HepG2 (cell line): ENCODE data around the gene PIK3R1. TPM values are rescaled to one million over a fixed set of nuclear protein-coding genes. Genes with fewer than 3 reads are reported as not detected.

ENCODE experiments used
- CBX2 ChIP-seq, 2 experiments: fragments of 200-600 bp in 1 of 2; sonication (generic); formaldehyde crosslinking in 1 of 2; IDR thresholded peaks; 2 replicates each; pipeline versions ENCODE4 v1.7.0 to v1.8.1; 2018 to 2022; ENCODE audit warnings: low read depth in 2 of 2, low read length in 1 of 2, mild to moderate bottlenecking in 1 of 2, missing genetic modification reagents in 1 of 2
- CHD2 ChIP-seq: IDR thresholded peaks from 2 replicates; pipeline ENCODE4 v1.6.1; 2011; ENCODE audit warnings: low read depth, low read length, improper control_type of control experiment
- GABPB1 ChIP-seq: IDR thresholded peaks from 2 replicates; pipeline ENCODE4 v1.6.1; 2016; ENCODE audit warnings: mild to moderate bottlenecking, missing genetic modification reagents, moderate library complexity, missing compliant biosample characterization
- HOXA7 ChIP-seq: sonication (generic); formaldehyde crosslinking; IDR thresholded peaks from 2 replicates; pipeline ENCODE4 v1.8.1; 2022; ENCODE audit warnings: mild to moderate bottlenecking, missing genetic modification reagents, moderate library complexity
- KDM5A ChIP-seq: fragments of 200-600 bp; sonication (generic); IDR thresholded peaks from 2 replicates; pipeline ENCODE4 v1.7.0; 2018; ENCODE audit warnings: antibody characterized with exemption, mild to moderate bottlenecking, low read length, borderline replicate concordance
- KLF6 ChIP-seq: IDR thresholded peaks from 2 replicates; pipeline ENCODE4 v1.8.0; 2016; ENCODE audit warnings: missing biosample characterization, missing genetic modification reagents
- NFKB2 ChIP-seq: sonication (generic); formaldehyde crosslinking; IDR thresholded peaks from 2 replicates; pipeline ENCODE4 v1.4.0; 2020; ENCODE audit warnings: missing genetic modification reagents, borderline replicate concordance
- RARA ChIP-seq: IDR thresholded peaks from 2 replicates; pipeline ENCODE4 v1.6.1; 2016; ENCODE audit warnings: missing genetic modification reagents, missing compliant biosample characterization
- STAT5B ChIP-seq: sonication (generic); formaldehyde crosslinking; IDR thresholded peaks from 2 replicates; pipeline ENCODE4 v1.4.0; 2020; ENCODE audit warnings: missing genetic modification reagents
- TAF1 ChIP-seq: sonication (generic); formaldehyde crosslinking; IDR thresholded peaks from 2 replicates; pipeline ENCODE4 v1.4.0; 2020; ENCODE audit warnings: missing genetic modification reagents
- TRIM24 ChIP-seq: sonication (generic); formaldehyde crosslinking; IDR thresholded peaks from 2 replicates; pipeline ENCODE4 v1.8.0; 2022; ENCODE audit warnings: mild to moderate bottlenecking, missing genetic modification reagents
- ZNF274 ChIP-seq: sonication (generic); formaldehyde crosslinking; IDR thresholded peaks from 2 replicates; pipeline ENCODE4 v1.5.1; 2020; ENCODE audit warnings: mild to moderate bottlenecking, missing genetic modification reagents
- ZNF34 ChIP-seq: sonication (generic); formaldehyde crosslinking; IDR thresholded peaks from 2 replicates; pipeline ENCODE4 v1.4.0; 2020; ENCODE audit warnings: mild to moderate bottlenecking, missing genetic modification reagents, borderline replicate concordance
- ZNF549 ChIP-seq: sonication (generic); formaldehyde crosslinking; IDR thresholded peaks from 2 replicates; pipeline ENCODE4 v1.5.0; 2020; ENCODE audit warnings: missing genetic modification reagents
- ZNF777 ChIP-seq: sonication (generic); formaldehyde crosslinking; IDR thresholded peaks from 2 replicates; pipeline ENCODE4 v1.4.0; 2020; ENCODE audit warnings: missing genetic modification reagents
- ZZZ3 ChIP-seq: sonication (generic); formaldehyde crosslinking; IDR thresholded peaks from 2 replicates; pipeline ENCODE4 v1.4.0; 2020; ENCODE audit warnings: missing genetic modification reagents, mild to moderate bottlenecking, borderline replicate concordance
- polyA plus RNA-seq, 8 experiments: library from polyadenylated mRNA; depleted of rRNA in 3 of 8; stranded (reverse) in 7 of 8; unstranded in 1 of 8; fragments of >200 nt; fragmentation: Illumina TruSeq in 4 of 8; extraction: Trizol in 4 of 8; gene quantifications; 2 replicates each; pipeline versions ENCODE4 v1.2.1 to v1.2.3, GENCODE V29; 2011 to 2016; ENCODE audit warnings: low read depth in 4 of 8, missing spikeins in 1 of 8, mixed read lengths in 1 of 8; ENCODE audit not compliant: insufficient read depth in 1 of 8
- total RNA-seq, 5 experiments: library from RNA; depleted of rRNA; stranded (reverse); fragments of >200 nt; fragmentation: Illumina TruSeq; extraction: Trizol; gene quantifications; 2 replicates each; pipeline ENCODE4 v1.2.3, GENCODE V29; 2016; ENCODE audit warnings: low read depth in 1 of 5
- TF ChIP-seq, protein P1 (sequence below): sonication (generic); formaldehyde crosslinking; IDR thresholded peaks from 2 replicates; pipeline ENCODE4 v1.8.1; 2022; ENCODE audit warnings: low read depth, mild to moderate bottlenecking, missing genetic modification reagents
- TF ChIP-seq, protein P2 (sequence below): sonication (generic); formaldehyde crosslinking; IDR thresholded peaks from 2 replicates; pipeline ENCODE4 v1.5.1; 2020; ENCODE audit warnings: mild to moderate bottlenecking, moderate library complexity, missing genetic modification reagents
- TF ChIP-seq, protein P3 (sequence below): sonication (generic); formaldehyde crosslinking; IDR thresholded peaks from 2 replicates; pipeline ENCODE4 v1.5.0; 2020; ENCODE audit warnings: missing genetic modification reagents
- TF ChIP-seq, protein P4 (sequence below): sonication (generic); formaldehyde crosslinking; IDR thresholded peaks from 2 replicates; pipeline ENCODE4 v1.5.1; 2020; ENCODE audit warnings: mild to moderate bottlenecking, missing genetic modification reagents, borderline replicate concordance
- TF ChIP-seq, protein P5 (sequence below): sonication (generic); formaldehyde crosslinking; IDR thresholded peaks from 2 replicates; pipeline ENCODE4 v1.8.1; 2023; ENCODE audit warnings: mild to moderate bottlenecking, moderate library complexity, missing genetic modification reagents

Gene PIK3R1
- total and polyA plus RNA-seq, 2 of the 13 experiments (the other 11 are each of a cell fraction or from before 2014, with no cell fraction given) = 8.4 to 21.3 TPM

DNA sequence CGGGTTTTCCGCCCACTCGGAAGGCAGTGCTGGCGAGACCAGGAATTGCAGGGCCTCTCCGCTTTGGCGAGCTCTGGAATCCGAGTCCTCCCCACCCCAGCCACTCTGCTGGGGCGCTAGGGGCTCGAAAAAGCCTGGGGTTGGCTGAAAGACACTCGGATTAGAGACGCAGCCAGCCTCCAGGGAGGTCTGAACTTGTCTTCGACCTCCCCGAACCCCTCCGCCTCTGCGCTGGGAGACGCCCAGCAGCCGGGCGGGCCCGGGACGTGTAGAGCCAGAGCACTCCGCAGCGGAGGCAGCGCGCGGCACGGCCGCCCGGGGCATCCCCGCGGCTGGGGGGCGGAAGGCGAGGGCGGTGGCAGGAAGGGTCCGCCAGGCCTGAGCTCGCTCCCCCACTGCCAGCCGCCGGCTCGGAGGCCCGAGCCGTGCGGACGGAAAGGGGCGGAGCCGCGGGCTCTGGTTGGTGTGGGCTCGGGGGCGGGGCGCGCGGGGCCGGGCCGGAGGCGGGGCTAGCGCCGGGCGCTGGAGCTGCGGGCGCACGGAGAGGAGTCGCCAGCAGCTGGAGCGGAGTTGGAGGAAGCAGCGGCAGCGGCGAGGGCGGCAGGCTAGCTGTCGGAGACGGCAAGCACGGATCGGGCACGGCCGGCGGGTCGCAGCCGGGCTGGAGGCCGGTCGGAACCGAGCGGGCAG lies at the start of gene PIK3R1 (continued):
- TF ChIP-seq, protein P1, sequence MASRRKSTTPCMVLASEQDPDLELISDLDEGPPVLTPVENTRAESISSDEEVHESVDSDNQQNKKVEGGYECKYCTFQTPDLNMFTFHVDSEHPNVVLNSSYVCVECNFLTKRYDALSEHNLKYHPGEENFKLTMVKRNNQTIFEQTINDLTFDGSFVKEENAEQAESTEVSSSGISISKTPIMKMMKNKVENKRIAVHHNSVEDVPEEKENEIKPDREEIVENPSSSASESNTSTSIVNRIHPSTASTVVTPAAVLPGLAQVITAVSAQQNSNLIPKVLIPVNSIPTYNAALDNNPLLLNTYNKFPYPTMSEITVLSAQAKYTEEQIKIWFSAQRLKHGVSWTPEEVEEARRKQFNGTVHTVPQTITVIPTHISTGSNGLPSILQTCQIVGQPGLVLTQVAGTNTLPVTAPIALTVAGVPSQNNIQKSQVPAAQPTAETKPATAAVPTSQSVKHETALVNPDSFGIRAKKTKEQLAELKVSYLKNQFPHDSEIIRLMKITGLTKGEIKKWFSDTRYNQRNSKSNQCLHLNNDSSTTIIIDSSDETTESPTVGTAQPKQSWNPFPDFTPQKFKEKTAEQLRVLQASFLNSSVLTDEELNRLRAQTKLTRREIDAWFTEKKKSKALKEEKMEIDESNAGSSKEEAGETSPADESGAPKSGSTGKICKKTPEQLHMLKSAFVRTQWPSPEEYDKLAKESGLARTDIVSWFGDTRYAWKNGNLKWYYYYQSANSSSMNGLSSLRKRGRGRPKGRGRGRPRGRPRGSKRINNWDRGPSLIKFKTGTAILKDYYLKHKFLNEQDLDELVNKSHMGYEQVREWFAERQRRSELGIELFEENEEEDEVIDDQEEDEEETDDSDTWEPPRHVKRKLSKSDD = no peak
- TF ChIP-seq, protein P2, sequence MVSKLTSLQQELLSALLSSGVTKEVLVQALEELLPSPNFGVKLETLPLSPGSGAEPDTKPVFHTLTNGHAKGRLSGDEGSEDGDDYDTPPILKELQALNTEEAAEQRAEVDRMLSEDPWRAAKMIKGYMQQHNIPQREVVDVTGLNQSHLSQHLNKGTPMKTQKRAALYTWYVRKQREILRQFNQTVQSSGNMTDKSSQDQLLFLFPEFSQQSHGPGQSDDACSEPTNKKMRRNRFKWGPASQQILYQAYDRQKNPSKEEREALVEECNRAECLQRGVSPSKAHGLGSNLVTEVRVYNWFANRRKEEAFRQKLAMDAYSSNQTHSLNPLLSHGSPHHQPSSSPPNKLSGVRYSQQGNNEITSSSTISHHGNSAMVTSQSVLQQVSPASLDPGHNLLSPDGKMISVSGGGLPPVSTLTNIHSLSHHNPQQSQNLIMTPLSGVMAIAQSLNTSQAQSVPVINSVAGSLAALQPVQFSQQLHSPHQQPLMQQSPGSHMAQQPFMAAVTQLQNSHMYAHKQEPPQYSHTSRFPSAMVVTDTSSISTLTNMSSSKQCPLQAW (CRISPR knock-in tag) = 0 out of 2 replicates have a peak, but pooled peaks have one; percentile 16
- TF ChIP-seq ZZZ3 (CRISPR knock-in tag) (no peak), TAF1 (CRISPR knock-in tag) (peak; percentile 85), KLF6 (CRISPR knock-in tag) (peak; percentile 39), CHD2 (peak; percentile 63), KDM5A (no peak; the same call in 1 of the 2 replicates), CBX2 (IDR thresholded peaks at IDR 0.05; ENCODE audit: low read depth, low read length) (no peak), CBX2 (CRISPR knock-in tag; IDR thresholded peaks at IDR 0.05; ENCODE audit: low read depth) (0 out of 2 replicates have a peak, but pooled peaks have one; percentile 12), TRIM24 (CRISPR knock-in tag) (no peak), GABPB1 (CRISPR knock-in tag) (peak; percentile 71; the same call in 1 of the 2 replicates), STAT5B (no peak), HOXA7 (no peak), ZNF549 (CRISPR knock-in tag) (0 out of 2 replicates have a peak, but pooled peaks have one; percentile 24), NFKB2 (CRISPR knock-in tag) (peak; percentile 74; the same call in 1 of the 2 replicates), ZNF34 (0 out of 2 replicates have a peak, but pooled peaks have one; percentile 76), RARA (CRISPR knock-in tag) (peak; percentile 35), ZNF274 (CRISPR knock-in tag) (peak; percentile 55; the same call in 1 of the 2 replicates), ZNF777 (CRISPR knock-in tag) (peak; percentile 5; the same call in 1 of the 2 replicates)
- TF ChIP-seq, protein P3, sequence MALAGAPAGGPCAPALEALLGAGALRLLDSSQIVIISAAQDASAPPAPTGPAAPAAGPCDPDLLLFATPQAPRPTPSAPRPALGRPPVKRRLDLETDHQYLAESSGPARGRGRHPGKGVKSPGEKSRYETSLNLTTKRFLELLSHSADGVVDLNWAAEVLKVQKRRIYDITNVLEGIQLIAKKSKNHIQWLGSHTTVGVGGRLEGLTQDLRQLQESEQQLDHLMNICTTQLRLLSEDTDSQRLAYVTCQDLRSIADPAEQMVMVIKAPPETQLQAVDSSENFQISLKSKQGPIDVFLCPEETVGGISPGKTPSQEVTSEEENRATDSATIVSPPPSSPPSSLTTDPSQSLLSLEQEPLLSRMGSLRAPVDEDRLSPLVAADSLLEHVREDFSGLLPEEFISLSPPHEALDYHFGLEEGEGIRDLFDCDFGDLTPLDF (CRISPR knock-in tag) = 0 out of 2 replicates have a peak, but pooled peaks have one; percentile 32
- TF ChIP-seq, protein P4, sequence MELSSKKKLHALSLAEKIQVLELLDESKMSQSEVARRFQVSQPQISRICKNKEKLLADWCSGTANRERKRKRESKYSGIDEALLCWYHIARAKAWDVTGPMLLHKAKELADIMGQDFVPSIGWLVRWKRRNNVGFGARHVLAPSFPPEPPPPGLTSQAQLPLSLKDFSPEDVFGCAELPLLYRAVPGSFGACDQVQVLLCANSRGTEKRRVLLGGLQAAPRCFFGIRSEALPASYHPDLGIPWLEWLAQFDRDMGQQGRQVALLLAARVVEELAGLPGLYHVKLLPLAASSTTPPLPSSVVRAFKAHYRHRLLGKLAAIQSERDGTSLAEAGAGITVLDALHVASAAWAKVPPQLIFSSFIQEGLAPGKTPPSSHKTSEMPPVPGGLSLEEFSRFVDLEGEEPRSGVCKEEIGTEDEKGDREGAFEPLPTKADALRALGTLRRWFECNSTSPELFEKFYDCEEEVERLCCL = no peak
- TF ChIP-seq, protein P5, sequence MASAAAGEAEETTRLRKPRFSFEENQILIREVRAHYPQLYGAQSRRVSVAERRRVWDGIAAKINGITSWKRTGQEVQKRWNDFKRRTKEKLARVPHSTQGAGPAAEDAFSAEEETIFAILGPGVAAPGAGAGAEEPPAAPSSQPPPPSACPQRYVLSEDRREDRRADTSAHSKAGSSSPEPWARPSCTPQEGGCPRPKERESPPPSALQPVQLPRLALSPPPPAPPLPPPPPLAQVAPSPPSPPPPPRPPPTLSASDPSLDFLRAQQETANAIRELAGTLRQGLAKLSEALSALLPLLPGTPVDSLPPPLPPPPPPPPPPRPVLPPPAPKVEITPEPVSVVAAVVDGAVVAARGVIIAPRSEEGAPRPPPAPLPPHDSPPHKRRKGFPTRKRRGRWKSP (CRISPR knock-in tag) = peak; percentile 77; the same call in 1 of the 2 replicates
